ENCODE measurements around the gene IGLON5. TPM values are rescaled to one million over a fixed set of nuclear protein-coding genes. Genes with fewer than 3 reads are reported as not detected.

Gene IGLON5
- total RNA-seq, 2 donors from 2014 or later: not detected

GRCh38 chr19:51352783-51353360, 41.4 kb downstream of the IGLON5 start:
- no peaks in the 10 kb centered on the region for H3K9me3 ChIP-seq (ENCODE audit: control insufficient read depth, low read length, poor library complexity, severe bottlenecking)
- no peak for DNase-seq

GRCh38 chr19:51354103-51354741, 42.8 kb downstream of the IGLON5 start:
- peaks cover 9% of the 10 kb centered on the region for H3K4me1 Mint-ChIP-seq
- ATAC-seq: no peak
- peak overlapping the region; percentile 53 for H3K27ac Mint-ChIP-seq

More at GRCh38 chr19:51352783-51353360, 41.4 kb downstream of the IGLON5 start:
- H3K4me3 Mint-ChIP-seq: no peak overlapping the region
- peak overlapping the region; percentile 59 for H3K27ac Mint-ChIP-seq
- peaks cover 8% of the 10 kb centered on the region for H3K36me3 Mint-ChIP-seq (ENCODE audit: low read depth)
- no peaks in the 10 kb centered on the region for H3K27me3 Mint-ChIP-seq
- ATAC-seq: no peak
- H3K4me1 Mint-ChIP-seq: peaks cover 9% of the 10 kb centered on the region

DNA sequence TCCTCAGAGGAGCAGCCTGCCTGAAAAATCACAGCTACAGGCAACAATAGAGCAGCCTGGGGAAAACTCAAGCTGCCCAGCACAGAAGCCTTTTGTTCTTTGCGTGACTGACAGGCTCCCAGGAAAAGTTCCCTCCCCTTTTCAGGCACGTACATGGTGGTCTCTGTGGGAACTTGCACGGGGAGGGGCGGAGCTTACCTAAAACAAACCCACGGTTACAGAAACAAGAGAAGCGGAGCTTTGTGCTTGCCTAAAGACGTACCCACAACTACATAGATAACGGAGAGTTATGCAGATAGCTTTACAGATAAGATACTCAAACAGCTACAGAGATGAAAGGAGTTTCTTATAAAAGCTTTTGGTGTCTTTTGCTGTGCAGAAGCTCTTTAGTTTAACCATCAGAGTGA, 43.3 kb downstream of the IGLON5 start:
- no peak for DNase-seq
- no peaks in the 10 kb centered on the region for H3K9me3 ChIP-seq (ENCODE audit: control insufficient read depth, low read length, poor library complexity, severe bottlenecking)
- ATAC-seq: peak; percentile 89
- Mint-ChIP-seq H3K27me3 (no peaks in the 10 kb centered on the region), H3K4me1 (peaks cover 11% of the 10 kb centered on the region), H3K27ac (peak overlapping the region; percentile 53), H3K4me3 (peak overlapping the region; percentile 63), H3K36me3 (ENCODE audit: low read depth) (peaks cover 8% of the 10 kb centered on the region)

More at GRCh38 chr19:51354103-51354741, 42.8 kb downstream of the IGLON5 start:
- Mint-ChIP-seq H3K36me3 (ENCODE audit: low read depth) (peaks cover 8% of the 10 kb centered on the region), H3K4me3 (no peak overlapping the region), H3K27me3 (no peaks in the 10 kb centered on the region)
- no peak for DNase-seq
- no peaks in the 10 kb centered on the region for H3K9me3 ChIP-seq (ENCODE audit: control insufficient read depth, low read length, poor library complexity, severe bottlenecking)

DNA sequence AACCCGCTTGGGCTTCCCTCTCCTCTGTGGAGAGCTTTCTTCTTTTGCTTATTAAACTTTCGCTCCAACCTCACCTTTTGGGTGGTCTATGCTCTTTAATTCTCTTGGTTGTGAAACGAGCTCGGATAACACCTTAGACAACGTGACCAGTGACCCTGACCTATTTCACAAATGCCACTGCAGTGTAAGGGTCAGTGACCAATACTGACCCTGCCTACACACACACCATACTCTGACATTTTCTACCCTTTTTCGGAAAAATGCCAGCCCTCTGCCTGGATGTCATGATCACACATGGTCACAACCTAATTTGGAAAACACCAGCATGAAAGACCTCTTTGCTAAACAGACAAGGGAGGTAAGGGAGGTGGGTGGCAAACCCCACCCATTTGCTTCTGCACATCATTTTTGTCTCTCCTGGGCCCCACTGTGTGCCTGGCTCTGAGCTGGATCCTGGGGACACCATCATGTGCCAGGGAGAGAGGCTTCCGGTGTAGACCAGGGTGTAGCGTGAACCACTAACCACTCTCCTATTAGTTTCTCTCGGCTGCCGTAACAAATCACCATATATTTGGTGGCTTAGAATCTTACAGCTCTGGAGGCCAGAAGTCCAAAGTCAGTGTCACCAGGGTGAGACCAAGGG, 44.8 kb downstream of the IGLON5 start:
- Mint-ChIP-seq H3K36me3 (ENCODE audit: low read depth) (peaks cover 8% of the 10 kb centered on the region), H3K4me1 (peaks cover 11% of the 10 kb centered on the region), H3K4me3 (no peak overlapping the region), H3K27ac (peak overlapping the region; percentile 37), H3K27me3 (no peaks in the 10 kb centered on the region)
- no peaks in the 10 kb centered on the region for H3K9me3 ChIP-seq (ENCODE audit: control insufficient read depth, low read length, poor library complexity, severe bottlenecking)
- no peak for ATAC-seq
- DNase-seq: no peak

GRCh38 chr19:51357952-51358351, 46.5 kb downstream of the IGLON5 start:
- peaks cover 16% of the 10 kb centered on the region for H3K4me1 Mint-ChIP-seq
- H3K27me3 Mint-ChIP-seq: no peaks in the 10 kb centered on the region
- no peaks in the 10 kb centered on the region for H3K9me3 ChIP-seq (ENCODE audit: control insufficient read depth, low read length, poor library complexity, severe bottlenecking)
- H3K36me3 Mint-ChIP-seq (ENCODE audit: low read depth): no peaks in the 10 kb centered on the region
- no peak overlapping the region for H3K27ac Mint-ChIP-seq
- ATAC-seq (no peak), DNase-seq (no peak)
- H3K4me3 Mint-ChIP-seq: no peak overlapping the region

DNA sequence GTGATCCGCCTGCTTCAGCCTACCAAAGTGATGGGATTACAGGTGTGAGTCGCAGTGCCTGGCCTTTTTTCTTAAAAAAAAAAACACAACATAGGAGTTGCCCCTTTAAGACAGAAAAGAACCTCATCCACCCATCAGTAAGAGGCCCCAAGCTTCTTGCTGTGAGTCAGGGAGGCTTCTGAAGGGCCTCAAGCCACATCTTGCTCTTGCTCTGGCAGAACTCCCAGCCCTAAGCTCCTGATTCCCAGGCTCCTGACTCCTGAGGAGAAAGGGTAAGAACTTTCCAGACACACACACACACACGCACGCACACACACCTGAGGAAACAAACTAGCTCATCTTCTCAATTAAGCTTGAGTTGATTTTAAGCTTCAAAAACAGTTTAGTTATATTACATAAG, 47.9 kb downstream of the IGLON5 start:
- Mint-ChIP-seq H3K4me1 (peaks cover 26% of the 10 kb centered on the region), H3K36me3 (ENCODE audit: low read depth) (no peaks in the 10 kb centered on the region), H3K4me3 (no peak overlapping the region), H3K27me3 (no peaks in the 10 kb centered on the region), H3K27ac (no peak overlapping the region)
- ATAC-seq (no peak), DNase-seq (no peak)
- no peaks in the 10 kb centered on the region for H3K9me3 ChIP-seq (ENCODE audit: control insufficient read depth, low read length, poor library complexity, severe bottlenecking)

GRCh38 chr19:51361239-51361638, 49.8 kb downstream of the IGLON5 start:
- no peak overlapping the region for H3K27ac Mint-ChIP-seq
- ATAC-seq (no peak), DNase-seq (no peak)
- H3K36me3 Mint-ChIP-seq (ENCODE audit: low read depth): no peaks in the 10 kb centered on the region
- H3K27me3 Mint-ChIP-seq: no peaks in the 10 kb centered on the region
- peaks cover 30% of the 10 kb centered on the region for H3K4me1 Mint-ChIP-seq
- no peak overlapping the region for H3K4me3 Mint-ChIP-seq
- no peaks in the 10 kb centered on the region for H3K9me3 ChIP-seq (ENCODE audit: control insufficient read depth, low read length, poor library complexity, severe bottlenecking)

DNA sequence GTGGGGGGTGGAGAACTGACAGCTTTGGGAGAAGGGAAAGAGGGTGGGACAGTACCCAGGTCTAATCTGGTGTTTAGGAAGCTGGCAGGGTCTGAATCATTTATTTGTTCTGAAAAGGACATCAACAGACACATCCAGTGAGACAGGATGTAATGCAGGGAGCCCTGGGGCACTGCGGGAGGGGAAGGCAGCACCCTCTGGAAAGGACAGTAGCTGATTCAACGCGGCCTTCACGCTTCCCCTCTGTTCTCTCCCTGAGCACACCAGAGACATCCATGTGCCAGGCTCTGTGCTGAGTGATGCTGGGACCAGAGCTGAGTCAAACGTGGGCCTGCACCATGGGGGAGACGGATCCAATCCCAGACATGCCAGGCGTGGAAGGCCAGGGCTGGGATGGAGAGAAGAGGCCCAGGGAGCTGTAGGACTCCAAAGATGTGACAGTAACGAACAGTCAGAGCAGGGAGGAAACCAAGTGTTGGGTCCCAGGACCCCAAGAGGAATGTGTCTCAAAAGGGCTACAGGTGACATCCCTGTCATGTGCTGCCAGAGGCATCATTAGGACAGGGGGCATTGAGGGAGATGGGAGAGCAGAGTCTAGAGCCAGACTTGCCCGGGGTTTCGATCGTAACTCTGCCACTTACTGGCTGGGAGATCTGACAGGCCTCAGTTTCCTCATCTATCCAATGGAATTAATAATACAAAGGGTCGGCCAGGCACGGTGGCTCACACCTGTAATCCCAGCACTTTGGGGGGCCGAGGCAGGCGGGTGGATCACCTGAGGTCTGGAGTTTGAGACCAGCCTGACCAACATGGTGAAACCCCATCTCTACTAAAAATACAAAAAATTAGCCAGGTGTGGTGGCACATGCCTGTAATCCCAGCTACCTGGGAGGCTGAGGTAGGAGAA, 53.0 kb downstream of the IGLON5 start:
- ATAC-seq: no peak
- no peak overlapping the region for H3K27ac Mint-ChIP-seq
- H3K9me3 ChIP-seq (ENCODE audit: control insufficient read depth, low read length, poor library complexity, severe bottlenecking): no peaks in the 10 kb centered on the region
- peaks cover 44% of the 10 kb centered on the region for H3K4me1 Mint-ChIP-seq
- DNase-seq: no peak
- H3K27me3 Mint-ChIP-seq: no peaks in the 10 kb centered on the region
- H3K36me3 Mint-ChIP-seq (ENCODE audit: low read depth): no peaks in the 10 kb centered on the region
- peak overlapping the region; percentile 83 for H3K4me3 Mint-ChIP-seq

DNA sequence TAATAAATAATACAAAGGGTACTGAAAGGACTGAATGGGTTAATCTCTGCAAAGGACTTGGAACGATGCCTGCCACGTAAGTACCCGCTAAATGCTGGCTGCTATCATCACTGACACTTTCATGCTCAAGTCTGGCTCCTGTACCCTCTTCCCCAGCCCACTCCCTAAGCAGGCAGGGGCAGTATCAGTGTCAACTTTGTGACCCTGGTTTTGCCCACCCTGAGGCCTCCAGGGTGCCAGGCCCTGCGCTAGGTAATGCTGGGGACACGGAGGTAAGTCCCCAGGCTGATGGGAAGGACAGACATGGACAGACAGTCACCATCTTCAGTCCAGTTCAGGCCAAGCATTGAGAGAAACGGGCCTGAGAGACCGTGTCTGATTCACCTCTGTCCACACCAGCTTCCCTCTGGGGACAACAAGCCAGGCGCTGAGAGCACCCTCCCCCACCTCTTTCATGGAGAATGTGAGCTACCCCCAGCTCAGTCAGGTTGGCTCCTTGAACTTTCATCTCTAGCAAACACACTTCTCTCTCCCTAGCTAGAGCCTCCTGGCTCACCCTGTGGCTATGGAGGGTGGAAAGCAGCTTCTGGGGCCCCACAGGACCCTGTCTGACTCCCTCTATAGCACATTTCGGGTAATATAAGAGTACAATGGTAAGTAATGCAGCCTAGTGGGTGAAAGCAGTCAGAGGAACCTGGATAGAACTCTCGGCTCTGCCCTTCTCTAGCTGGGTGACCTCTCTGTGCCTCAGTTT, 53.9 kb downstream of the IGLON5 start:
- no peaks in the 10 kb centered on the region for H3K9me3 ChIP-seq (ENCODE audit: control insufficient read depth, low read length, poor library complexity, severe bottlenecking)
- DNase-seq: no peak
- H3K4me1 Mint-ChIP-seq: peaks cover 47% of the 10 kb centered on the region
- no peaks in the 10 kb centered on the region for H3K27me3 Mint-ChIP-seq
- H3K4me3 Mint-ChIP-seq: peak overlapping the region; percentile 99
- H3K36me3 Mint-ChIP-seq (ENCODE audit: low read depth): no peaks in the 10 kb centered on the region
- peak; percentile 25 for ATAC-seq
- H3K27ac Mint-ChIP-seq: peak overlapping the region; percentile 95

- DNase-seq (no peak), ATAC-seq (no peak)
- Mint-ChIP-seq H3K4me3 (peak within 1 kb of the TSS; percentile 99), H3K27ac (peak within 1 kb of the TSS; percentile 95), H3K4me1 (peaks cover 53% of the 10 kb centered on the region), H3K36me3 (ENCODE audit: low read depth) (no peaks in the 10 kb centered on the region), H3K27me3 (no peaks in the 10 kb centered on the region)
- H3K9me3 ChIP-seq (ENCODE audit: control insufficient read depth, low read length, poor library complexity, severe bottlenecking): no peaks in the 10 kb centered on the region
Observed at GRCh38 chr19:51365965-51366388, 54.5 kb downstream of the IGLON5 start, which contains the start of gene ETFB. TSS of gene ETFB (minus strand) at chr19:51366388. CDS start at chr19:51366326, 62 bp downstream.

DNA sequence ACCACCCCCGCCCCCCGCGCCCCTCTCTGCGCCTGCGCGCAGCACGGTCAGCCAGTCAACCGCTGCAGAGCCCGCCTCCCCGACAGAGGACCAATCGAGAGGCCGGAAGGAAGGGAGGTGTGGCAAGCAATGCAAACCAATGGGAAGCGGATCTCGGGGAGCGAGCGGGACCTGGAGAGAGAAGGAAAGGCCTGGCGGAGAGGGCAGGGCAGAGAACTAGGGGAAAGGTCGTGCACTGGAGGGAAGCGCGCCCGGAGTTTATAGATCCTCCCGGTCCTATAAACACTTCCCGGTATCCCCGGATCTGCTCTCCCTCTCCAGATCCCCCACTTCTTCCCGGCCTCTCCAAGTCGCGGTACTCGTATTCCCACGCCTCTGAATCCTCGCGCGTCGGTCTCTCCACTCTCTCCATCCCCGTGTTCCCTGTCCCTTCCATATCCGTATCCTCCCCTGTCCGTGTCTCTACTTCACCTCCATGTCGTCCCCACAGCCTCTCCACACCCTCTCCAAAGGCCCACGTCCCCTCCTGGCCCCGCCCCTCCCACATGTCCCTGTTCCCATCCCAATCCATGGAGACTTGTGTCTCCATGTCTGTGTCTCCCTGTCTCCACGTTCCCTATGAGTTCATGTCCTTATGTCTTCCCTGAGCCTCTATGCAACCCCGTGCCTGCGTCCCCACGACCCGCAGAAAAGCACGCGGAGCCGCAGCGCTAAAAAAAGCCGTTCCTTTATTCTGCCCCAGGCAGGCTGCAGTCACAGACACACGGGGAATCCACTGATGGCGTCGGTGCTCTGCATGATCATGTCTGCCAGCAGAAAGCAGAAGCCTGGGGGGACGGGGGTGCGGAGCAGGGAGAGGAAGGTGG, 55.2 kb downstream of the IGLON5 start:
- H3K27me3 Mint-ChIP-seq: no peaks in the 10 kb centered on the region
- H3K27ac Mint-ChIP-seq: peak overlapping the region; percentile 95
- H3K36me3 Mint-ChIP-seq (ENCODE audit: low read depth): no peaks in the 10 kb centered on the region
- H3K4me3 Mint-ChIP-seq: peak overlapping the region; percentile 99
- peak; percentile 71 for ATAC-seq
- peaks cover 59% of the 10 kb centered on the region for H3K4me1 Mint-ChIP-seq
- peak; percentile 78 to 88 (median 88) for DNase-seq
- no peaks in the 10 kb centered on the region for H3K9me3 ChIP-seq (ENCODE audit: control insufficient read depth, low read length, poor library complexity, severe bottlenecking)

DNA sequence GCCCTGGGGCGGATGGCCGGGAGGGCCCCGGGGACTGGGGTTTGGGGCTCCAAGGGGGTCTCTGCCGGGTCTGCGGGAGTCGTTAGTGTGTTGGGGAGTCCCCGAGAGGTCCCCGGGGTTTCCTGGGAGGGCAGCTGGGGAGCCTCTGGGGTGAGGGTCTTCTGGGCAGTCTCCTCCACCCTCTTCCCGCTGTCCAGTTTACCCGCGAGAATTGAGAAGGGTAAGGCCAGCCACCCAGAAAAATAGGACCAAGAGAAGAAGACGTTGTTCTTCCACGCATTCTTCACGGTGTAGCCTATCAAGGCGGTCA, 55.8 kb downstream of the IGLON5 start:
- peak overlapping the region; percentile 99 for H3K4me3 Mint-ChIP-seq
- ATAC-seq: no peak

More for the DNA sequence above, 55.8 kb downstream of the IGLON5 start:
- no peaks in the 10 kb centered on the region for H3K9me3 ChIP-seq (ENCODE audit: control insufficient read depth, low read length, poor library complexity, severe bottlenecking)
- peak in 1 of 3 donors; percentile 21 for DNase-seq
- Mint-ChIP-seq H3K4me1 (peaks cover 64% of the 10 kb centered on the region), H3K27me3 (no peaks in the 10 kb centered on the region), H3K36me3 (ENCODE audit: low read depth) (no peaks in the 10 kb centered on the region), H3K27ac (peak overlapping the region; percentile 95)

Data from T-helper 17 cell (primary cell).